ENCODE results near the gene VSTM2B. TPM values are rescaled to one million over a fixed set of nuclear protein-coding genes. Genes with fewer than 3 reads are reported as not detected.
"Not testable (repeated sequence)": the region's sequence is repeated elsewhere in the genome, so short reads cannot be mapped to it uniquely, and the experiment has no call there.

VSTM2B gene
- polyA plus RNA-seq, 1 donor = 0.18 TPM

DNA sequence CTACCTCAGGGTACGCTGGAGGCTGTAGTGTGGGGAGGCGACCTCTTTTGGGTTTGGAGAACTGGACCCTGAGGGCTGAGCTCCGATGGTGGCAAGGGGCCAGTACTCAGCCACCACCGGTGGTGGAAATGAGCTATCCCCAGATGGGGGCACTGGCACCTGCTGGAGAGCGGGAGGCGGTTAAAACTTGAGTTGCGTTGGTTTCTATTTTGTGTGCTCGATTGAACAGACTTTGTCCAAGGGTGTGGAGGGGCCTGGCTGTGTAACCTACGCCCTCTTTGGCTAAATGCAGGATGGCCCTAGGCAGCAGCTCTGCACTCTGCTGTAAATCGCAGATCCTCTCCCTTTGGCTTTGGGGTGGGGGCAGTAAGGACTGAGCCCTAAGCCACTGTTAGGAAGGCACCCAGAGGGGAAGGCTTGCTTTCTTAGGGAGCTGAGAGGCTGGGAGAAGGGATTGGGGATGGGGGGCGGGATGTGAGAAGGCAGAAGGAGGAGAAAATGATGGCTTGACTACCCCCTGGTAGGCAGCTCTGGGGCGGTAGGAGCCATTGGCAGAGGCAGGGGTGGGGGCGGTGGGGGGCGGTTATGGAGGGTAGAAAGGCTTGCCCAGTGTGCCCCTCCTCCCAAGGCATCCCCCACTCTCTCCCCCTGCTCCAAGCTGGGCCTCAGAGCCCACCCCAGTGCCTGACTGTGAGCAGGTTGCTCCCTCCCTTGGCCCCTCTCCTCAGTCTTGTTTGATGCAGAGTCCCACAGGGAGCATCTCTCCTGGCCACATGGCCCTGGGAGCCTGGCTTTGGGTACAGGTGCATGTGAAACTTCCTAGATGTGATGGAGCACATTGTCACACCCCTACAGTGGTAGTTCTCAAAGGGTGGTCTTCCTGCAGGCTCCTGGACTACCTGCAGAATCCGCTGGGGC lies 5.0 kb downstream of the VSTM2B start:
- DNase-seq (ENCODE audit: low read depth) = no peak

DNA sequence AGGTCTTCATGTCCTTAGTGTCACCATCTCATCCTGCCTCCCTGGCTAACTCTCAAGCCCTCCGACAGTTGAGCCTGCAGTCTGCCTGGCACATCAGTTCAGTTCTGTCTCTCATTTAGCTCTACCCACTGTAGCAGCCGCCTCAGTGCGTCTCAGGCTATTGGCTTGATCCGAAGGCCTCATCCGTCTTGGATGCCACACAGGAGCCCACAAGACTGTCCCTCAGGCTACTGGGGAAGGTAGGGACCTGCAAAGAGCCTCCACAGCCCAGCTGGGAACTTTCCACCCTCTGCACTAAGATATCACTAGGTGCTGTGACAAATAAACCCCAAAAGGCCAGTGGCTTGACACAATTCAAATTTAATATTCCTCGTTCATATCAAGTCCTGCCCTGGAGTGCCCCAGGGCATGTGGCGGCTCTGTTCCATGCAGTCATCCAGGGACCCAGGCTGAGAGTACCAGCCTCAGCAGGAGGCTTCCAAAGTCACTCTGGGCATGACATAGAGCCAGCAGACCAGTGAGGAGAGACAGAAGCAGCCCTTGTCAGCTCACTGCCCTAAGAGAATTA lies 5.7 kb downstream of the VSTM2B start:
- DNase-seq (ENCODE audit: low read depth) = no peak

DNA sequence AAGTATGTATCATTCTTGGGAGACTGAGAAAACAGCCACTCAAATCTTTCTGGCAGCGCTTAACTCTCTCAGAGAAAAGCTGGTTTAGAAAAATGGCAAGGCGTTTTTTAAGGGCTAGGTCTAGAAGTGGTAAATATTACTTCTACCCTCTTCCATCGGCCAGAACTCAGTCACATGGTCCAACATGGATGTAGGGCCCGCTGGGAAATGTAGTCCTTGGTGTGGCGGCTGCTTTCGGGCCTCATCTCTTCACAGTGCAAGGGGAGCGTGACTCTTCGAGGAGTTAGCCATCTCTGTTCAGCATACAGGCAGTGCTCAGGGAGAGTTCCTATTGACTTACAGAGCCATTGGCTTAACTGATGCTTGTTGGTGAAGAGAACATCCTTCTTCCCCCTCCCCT lies 6.3 kb downstream of the VSTM2B start:
- DNase-seq (ENCODE audit: low read depth) = no peak

DNA sequence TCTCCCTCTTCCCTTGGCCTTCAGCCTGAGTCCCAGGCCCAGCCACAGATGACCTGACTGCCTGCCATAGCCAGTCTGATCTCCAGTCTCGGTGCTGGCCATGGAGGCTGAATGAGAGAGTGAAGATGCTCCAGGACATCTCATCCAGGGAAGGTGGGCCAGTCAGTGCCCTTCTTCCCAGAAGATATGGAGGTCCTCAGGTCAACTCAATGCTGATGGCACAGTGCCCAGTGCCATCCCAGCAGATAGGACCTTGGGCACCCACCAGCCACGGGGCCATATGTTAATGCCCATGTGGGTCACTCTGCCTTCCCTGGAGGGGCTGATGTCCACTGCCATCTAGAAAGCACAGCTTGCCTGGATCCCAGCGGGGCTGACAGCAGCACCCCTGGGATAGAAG lies 7.2 kb downstream of the VSTM2B start:
- DNase-seq (ENCODE audit: low read depth) = no peak

DNA sequence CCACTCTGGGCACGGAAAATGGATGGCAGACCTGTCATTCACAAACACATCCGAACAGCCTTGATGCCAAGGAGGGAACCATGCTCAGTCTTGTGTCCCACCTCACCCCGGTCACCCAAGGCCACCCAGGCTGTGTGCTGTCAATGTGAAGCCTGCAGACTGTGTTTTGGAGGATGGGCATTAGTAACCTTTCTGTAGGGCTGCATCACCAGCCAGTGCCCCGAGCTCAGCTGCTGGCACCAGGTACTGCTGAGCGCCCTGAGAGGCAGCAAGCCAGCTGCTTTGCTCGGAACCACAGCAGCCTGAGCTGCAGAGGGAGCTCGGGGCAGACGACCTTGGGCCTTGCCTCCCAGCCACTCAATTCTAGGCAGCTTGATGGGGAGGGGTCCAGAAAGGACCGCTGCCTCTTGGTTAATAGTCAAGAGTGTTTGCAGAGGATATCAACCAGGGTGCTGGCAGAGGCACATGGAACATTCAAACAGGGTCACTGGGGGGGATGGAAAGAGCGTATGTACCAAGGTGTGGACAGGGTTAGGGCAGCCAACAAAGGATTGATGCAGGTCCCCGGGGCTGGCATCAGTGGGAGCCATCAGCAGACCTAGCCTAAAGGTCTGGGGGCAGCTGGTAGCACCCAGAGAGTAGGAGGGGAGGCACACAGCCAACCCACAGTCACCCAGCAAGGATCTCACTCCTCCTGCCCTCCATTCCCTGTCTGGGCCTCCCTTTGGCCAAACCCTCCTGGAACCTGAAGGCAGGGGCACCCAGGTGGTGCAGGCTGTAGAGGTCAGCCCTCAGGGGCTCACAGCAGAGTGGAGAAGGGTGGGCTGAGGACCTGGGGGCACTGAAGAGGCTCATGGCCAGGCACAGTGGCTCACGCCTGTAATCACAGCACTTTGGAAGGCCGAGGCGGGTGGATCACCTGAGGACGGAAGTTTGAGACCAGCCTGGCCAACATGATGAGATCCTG lies 8.1 kb downstream of the VSTM2B start:
- no peak for DNase-seq (ENCODE audit: low read depth)

DNA sequence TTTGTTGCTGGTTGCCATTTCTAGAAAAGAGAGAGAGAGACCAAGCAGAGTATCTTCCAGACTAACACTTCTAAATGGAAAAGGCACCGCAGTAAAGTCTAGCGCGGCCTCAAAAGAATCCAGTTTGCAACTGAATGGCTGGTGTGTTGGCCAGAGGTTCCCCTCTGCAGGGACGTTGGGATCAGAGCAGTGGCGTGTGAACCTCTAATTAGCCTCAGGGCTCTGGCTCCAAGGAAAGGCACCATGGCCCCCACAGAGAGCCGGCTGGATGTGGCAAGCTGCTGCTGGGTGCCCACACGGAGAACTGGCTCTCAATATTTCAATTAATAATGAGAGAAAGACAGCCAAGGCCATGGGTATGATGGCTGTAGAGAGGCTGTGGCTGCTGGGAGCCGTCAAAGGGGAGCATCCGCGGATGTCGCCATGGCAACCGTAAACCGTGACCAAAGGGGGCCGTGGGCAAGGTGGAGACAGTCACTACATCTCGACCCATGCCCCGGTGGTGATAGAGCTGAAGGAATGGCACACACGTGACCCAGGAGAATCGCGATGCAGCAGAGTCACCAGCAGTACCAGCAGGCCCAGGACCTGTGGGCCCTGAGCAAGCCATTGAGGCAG lies 9.5 kb downstream of the VSTM2B start:
- DNase-seq (ENCODE audit: low read depth) = no peak

DNA sequence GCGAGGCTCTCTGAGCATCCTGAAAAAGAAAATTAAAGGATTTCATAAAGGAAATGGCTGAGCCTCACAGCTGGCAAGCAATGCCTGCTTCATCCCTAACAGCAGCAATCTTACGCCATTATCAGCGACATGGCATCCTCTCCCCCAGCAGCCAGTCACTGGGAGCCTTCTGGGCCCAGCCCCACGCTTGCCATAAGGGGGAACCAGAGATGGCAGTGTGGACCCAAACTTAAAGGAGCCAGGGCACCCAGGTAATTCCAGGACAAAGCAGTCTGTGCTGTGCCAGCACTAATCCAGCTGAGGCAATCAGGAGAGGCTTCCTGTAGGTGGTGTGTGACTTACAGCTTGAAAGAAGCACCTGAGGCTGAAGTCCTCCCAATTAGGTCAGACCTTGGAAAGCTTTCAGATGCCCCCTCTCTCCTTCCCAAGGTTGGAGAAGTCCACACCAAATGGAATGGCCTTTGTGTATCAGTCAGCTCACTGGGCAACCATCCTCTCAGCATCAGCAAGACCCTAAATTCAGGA lies 10.3 kb downstream of the VSTM2B start:
- no peak for DNase-seq (ENCODE audit: low read depth)

DNA sequence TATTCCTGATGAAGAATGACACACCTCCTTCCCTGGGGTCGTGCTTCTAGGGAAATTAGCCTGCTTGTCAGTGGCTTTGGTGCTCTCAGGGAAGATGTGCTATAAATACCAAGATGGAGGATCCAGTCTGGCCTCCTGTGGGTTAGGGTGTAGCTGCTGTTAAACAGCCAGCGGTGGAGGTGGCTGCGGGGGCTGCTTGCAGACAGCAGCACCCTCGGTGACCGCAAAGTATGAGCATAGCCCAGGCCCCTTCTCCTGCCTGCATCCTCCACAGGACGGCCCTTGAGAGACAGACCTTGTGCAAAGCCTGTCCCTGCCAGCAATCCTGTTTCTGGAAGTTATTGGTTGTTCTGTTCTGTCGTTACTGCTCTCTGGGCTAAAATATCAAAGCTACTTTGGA lies 11.4 kb downstream of the VSTM2B start:
- no peak for DNase-seq (ENCODE audit: low read depth)

DNA sequence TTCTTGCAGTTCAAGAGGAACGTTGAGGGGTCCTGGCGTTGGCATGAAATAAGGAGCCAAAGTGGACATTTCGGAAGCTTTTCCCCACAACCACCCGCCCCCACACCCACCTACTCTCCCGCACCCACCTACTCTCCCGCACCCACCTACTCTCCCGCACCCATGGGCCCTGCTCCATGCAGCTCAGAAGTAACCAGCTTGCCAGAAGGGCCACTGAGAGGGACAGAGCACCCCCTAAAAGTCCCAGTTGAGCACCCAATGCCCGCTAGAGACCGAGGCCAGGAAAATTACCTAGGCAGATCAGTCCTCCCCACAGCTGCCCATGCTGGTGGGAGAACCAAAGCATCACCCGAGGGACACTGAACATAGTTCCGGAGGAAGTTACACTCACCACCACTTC lies 11.8 kb downstream of the VSTM2B start:
- DNase-seq (ENCODE audit: low read depth) = no peak

DNA sequence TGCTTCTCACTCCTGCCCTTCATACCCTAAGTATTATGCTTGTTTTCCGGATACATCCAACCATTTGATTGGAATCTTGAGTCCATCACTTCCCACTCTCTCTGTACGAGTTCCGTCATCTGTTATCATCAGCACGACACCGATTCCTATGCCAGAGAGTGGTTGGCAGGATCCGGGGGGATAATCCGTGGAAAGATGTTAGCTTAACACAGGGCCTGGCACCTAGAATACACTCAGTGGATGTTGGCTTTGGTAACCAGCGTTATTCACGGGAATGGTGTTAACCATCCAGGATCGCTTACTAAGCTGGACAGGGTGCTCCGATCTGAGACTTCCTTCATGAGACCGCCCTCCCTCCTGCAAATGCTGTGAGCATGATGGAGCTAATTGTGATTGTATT lies 12.4 kb downstream of the VSTM2B start:
- no peak for DNase-seq (ENCODE audit: low read depth)

DNA sequence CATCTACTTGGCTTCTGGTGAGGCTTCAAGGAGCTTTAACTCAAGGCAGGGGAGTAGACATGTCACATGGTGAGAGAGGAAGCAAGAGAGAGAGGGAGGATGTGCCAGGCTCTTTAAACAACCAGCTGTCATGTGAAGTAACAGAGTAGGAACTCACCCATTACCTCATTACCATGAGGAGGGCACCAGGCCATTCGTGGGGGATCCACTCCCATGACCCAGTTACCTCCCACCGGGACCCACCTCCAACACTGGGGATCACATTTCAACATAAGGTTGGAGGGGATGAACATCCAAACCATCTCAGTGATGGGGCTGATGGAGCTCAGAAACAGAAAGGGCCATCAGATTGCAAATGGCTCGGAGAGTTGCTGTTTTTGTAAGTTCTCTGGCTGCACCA lies 12.9 kb downstream of the VSTM2B start:
- DNase-seq (ENCODE audit: low read depth) = no peak

DNA sequence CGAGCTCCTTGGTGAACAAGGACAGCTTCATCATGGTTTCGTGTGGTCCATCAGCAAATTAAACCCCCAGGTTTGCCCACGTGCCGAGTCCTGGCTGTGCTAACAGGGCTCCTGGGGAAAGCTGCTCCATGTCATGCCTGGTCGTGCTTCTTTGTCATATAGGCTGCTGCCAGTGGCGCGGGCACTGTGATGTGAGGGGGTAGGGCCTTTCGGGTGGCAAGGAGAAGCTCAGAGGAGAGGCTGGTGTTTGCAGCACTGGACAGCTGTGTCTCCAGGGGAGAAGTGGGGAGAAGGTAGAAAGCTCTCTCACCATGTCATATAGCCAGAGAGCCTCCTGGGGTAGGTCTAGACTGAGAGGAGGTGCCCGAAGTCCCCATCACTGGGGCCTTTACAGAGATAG lies 13.3 kb downstream of the VSTM2B start:
- no peak for DNase-seq (ENCODE audit: low read depth)

DNA sequence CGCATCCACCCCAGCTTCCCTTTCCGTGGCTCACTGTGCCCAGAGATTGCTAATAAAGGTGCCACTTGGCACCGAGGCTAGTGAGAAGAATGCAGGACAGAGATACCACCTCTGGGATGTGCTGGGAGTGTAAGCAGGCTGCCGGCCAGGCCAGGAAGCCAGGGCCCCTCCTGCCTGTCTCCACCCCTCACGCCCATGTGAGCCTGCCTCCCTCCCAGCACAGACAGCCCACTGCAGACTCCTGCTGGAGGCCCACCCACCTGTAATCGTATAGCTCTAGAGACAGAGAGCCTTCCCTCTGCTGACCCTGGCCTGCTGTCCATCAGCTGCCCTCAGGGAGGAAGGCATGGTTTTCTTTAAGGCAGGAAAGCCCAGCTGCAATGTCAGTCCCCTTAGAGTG lies 13.9 kb downstream of the VSTM2B start:
- no peak for DNase-seq (ENCODE audit: low read depth)

DNA sequence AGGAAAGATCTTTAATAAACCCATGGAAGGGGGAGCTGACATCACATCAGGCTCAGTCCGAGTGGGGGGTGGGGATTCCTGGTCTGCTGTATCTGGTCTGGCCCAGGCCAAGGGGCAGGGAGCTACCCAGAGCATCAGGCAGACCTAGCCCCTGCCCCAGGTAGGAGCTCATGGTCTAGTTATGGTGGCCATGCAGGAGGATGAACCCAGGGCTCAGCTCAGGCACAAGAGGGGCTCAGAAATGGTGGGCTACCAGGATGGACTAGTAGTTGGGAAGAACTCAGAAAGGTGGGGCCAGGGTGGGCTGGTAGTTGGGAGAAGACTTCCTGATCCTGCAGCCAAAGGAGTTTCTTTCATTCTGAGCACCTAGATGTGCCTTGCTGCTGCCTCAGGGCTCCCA lies 14.3 kb downstream of the VSTM2B start:
- DNase-seq (ENCODE audit: low read depth) = no peak

DNA sequence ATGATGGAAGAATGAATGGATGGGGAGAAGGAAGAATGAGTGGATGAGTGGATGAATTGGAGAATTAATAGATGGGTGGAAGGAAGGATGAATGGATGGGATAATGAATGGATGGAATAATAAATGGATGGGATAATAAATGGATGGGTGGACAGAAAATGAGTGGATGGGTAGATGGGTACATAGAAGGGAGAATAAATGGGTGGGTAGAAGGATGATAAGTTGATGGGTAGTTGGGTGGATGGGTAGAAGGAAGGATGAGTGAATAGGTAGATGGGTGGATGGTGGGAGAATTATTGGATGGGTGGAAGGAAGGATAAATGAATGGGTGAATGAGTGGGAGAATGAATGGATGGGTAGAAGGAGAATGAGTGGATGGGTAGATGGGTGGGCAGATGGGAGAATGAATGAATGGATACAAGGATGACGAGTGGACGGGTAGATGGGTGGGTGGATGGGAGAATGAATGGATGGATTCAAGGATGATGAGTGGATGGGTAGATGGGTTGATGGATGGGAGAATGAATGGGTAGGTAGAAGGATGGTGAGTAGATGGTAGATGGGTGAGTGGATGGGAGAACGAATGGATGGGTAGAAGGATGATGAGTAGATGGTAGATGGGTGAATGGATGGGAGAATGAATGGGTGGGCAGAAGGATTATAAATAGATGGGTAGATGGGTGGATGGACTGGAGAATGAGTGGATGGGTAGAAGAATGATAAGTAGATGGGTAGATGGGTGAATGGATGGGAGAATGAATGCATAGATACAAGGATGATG lies 15.9 kb downstream of the VSTM2B start:
- no peak for DNase-seq (ENCODE audit: low read depth)

DNA sequence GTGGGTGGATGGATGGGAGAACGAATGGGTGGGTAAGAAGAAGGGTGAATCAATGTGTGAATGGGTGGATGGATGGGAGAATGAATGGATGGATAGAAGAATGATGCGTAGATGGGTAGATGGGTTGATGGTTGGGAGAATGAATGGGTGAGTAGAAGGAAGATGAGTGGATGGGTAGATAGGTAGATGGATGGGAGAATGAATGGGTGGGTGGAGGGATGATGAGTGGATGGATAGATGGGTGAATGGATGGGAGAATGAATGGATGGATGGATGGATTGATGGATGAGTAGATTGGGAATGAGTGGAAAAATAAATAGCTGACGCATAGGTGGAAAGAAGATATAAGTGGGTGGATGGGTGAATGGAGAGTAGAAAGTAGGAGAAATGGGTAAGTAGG lies 16.5 kb downstream of the VSTM2B start:
- no peak for DNase-seq (ENCODE audit: low read depth)

DNA sequence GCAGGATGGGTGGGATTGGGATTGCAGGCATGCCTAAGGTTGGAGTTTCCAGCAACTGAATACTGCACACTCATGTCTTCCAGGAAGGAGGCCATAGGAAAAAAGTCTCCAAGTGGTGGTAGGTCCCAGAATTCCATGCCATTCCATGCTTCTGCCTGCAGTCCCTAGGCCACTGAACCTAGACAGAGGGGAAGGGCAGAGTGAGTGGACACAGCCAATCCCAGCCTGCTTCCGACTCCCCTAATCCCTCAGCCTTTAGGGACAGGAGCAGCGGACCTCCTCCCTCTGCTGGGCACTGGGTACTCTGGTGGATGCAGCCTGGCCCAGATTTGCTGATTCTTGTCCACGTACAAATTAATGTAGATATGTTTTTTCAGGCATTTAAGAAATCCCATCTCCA lies 17.0 kb downstream of the VSTM2B start:
- DNase-seq (ENCODE audit: low read depth) = no peak

DNA sequence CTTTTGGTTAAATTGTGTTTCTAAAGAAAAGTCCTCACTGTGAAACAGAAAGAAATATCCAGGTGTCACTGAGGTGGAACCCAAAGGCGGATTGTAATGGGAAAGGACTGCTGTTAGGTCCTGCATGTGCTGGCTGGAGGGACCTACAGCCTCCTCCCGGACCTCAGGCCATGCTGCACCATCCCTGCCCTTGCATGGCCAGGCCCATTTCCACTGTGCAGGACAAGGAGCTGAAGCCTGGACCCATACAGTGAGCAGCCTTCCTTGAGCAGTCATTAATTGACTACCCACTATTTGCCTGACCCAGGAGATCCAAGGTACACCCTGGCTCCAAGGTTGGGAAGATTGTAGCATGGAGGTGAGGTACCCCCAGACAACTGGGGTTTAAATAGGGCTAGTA lies 17.6 kb downstream of the VSTM2B start:
- no peak for DNase-seq (ENCODE audit: low read depth)

DNA sequence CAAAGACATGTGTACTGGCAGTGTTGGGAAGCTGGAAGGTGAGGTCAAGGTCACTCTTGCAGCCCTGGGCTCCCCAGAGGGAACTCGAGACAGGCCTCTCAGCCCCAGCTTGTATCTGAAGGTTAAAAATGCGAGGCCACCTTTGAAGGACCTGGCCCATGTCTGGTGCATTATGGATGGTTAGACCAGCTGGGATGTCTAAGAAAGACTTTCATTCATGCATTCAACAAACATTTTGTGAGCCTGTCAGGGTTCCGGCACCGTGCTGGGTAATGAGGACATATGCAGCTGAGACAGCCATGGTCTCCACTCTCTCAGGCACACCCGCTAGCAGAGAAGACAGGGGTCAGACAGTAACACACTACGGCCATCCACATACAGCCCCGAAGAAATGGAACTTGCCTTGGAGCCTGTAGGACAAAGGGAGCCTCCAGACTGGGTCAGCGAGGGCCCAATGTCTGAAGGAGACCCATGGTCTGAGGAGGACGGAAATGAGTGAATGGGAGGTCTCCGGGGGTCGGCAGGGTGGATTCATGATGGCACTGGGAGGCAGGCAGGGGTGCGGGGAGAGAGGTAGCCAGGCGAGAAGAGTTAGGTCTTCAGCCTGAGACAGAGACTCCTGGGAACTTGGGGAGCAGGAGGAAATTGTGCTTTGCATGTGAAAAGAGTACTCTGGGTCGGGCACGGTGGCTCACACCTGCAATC lies 19.0 kb downstream of the VSTM2B start:
- no peak for DNase-seq (ENCODE audit: low read depth)

DNA sequence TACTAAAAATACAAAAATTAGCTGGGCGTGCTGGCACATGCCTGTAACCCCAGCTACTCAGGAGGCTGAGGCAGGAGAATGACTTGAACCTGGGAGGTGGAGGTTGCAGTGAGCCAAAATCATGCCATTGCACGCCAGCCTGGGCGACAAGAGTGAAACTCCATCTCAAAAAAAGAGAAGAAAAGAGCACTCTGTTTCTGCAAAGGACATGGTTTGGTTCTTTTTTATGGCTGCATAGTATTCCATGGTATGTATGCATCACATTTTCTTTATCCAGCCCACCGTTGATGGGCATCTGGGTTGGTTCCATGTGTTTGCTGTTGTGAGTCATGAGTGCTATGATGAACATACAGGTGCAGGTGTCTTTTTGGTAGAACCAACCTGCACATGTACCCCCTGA lies 19.7 kb downstream of the VSTM2B start:
- DNase-seq (ENCODE audit: low read depth) = not testable (repeated sequence)
